Transverse colon (tissue), 3 donors: ENCODE results near the gene RRAD.

ENCODE experiments used
- EP300 ChIP-seq: sonication (generic); formaldehyde crosslinking; IDR thresholded peaks from one replicate; pipeline ENCODE4 v1.6.1; 2017; ENCODE audit warnings: antibody characterized with exemption, low read depth
- POLR2A ChIP-seq: fragments of 450-650 bp; IDR thresholded peaks from one replicate; pipeline ENCODE4 v1.6.1; 2016; ENCODE audit warnings: antibody characterized with exemption, mild to moderate bottlenecking, moderate library complexity
- TF ChIP-seq, protein P1 (sequence below), 5 experiments: fragments of 200-600 bp in 3 of 5; fragments of 450-650 bp in 2 of 5; sonication (generic) in 3 of 5; IDR thresholded peaks; 1 replicate in 2 of 5; 2 replicates in 3 of 5; pipeline ENCODE4 v1.5.1; 2016 to 2017; ENCODE audit warnings: antibody characterized with exemption in 5 of 5, inconsistent platforms in 3 of 5, mild to moderate bottlenecking in 2 of 5, moderate library complexity in 1 of 5

DNA sequence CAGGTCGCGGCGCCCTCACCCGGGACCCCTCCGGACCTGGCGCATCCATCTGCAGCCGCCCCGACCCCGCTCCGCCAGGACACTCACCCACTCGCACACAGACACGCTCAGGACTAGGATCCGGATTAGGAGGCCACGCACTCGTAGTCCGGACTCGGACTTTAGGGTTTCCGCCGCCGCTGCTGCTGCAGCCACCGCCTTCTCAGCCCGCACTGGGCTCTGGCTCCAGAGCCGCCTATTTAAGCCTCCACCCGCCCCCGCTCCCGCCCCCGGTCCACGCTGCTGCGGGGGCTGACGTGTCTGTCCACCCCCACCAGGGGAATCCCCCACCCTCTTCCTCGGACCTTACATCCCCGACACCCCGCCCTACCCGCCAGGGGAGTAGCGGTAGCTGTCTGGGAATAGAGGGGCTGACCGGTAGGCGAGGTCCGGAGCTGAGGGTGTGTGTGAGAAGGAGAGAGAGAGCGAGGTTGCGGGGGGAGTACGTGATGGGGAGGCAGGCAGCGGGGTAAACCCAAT, at the start of gene RRAD:
- TF ChIP-seq, protein P1, sequence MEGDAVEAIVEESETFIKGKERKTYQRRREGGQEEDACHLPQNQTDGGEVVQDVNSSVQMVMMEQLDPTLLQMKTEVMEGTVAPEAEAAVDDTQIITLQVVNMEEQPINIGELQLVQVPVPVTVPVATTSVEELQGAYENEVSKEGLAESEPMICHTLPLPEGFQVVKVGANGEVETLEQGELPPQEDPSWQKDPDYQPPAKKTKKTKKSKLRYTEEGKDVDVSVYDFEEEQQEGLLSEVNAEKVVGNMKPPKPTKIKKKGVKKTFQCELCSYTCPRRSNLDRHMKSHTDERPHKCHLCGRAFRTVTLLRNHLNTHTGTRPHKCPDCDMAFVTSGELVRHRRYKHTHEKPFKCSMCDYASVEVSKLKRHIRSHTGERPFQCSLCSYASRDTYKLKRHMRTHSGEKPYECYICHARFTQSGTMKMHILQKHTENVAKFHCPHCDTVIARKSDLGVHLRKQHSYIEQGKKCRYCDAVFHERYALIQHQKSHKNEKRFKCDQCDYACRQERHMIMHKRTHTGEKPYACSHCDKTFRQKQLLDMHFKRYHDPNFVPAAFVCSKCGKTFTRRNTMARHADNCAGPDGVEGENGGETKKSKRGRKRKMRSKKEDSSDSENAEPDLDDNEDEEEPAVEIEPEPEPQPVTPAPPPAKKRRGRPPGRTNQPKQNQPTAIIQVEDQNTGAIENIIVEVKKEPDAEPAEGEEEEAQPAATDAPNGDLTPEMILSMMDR (IDR thresholded peaks at IDR 0.05) = no peak
- TF ChIP-seq EP300 = no peak
- no peak for TF ChIP-seq POLR2A
